ENCODE results near the gene FCAMR. TPM values are rescaled to one million over a fixed set of nuclear protein-coding genes. Genes with fewer than 3 reads are reported as not detected.

The FCAMR gene
- polyA plus RNA-seq, 4 donors, result 7.0 to 16.0 (median 9.7) TPM

DNA sequence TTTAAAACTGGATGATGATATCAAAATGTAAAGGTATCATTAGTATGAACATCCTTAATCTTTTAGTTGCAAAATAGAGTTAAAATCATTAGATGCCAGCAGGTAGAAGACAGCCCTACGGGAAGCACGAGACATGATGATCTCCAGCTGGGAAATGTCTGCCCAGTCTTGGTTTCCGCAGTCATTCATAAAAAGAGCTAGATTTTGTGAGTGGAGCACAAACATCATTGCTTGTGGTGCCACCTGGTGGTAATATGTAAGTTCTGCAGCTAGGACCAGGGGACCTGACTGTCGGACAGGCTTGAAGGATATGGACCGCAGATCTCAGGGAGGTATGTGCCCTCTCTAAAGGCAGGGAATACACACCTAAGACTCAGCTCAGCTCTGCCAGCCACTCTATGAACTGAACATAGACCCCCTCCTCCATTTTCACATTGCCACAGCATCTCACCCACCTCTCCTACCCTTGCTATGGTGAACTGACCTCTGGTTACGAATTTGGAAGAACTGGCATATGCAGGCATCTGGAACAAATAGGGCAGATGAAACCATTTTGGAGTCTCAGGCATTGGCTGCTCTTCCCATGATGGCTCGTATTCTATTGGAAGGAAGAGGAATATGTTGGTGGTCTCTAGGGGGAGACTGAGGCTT is 57.7 kb downstream of the FCAMR start:
- peak; percentile 64 to 73 (median 70) for DNase-seq (ENCODE audit: low read depth in 4 of 4, low spot score in 3 of 4)

DNA sequence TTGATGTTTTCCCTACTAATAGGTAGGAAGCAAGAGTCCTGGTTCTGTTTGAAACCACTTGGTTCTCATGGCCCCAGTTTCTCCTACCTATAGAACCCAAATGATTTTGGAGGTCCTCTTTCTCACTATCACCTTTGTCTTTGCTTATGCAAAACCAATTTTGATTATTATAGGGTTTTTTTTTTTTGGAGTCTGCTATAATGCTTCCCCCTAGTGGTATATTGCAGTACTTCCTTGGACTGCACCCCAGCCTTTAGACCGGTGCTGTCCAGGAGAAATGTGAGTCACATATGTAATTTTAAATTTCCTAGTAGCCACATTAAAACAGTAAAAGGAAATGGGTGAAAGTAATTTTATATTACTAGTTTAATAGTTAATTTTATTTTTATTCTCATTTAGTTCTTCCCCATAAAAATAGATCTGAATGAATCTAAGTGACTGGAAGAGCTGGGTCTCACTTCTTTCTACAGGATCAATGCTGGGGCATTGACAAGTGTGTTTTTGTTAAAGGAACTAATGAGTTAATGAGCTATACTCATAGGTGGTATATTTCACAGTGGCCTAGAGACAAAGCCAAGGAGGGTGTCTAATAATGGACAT is 59.1 kb downstream of the FCAMR start:
- no peak for DNase-seq (ENCODE audit: low read depth in 4 of 4, low spot score in 3 of 4)

DNA sequence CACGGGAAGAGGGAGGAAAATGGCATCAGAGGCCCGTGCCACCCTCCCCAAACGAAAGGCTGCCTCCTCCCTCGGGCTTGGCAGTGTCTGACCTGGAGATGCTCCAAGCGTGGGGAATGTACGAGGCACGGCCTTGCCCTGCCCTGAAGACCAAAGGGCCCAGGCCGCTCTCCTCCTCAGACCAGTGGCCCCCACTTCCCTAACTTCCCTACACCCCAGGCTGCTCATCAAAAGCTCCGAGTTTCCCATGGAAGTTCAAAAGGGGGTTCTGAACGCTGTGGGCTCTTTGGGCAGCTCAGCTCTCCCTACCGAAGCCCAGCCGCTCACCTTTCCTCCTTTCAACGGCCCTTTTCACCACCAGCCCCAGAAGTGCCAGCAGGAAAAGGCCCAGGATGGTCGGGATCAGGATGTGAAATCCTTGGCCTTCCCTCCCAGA is 60.4 kb downstream of the FCAMR start:
- no peak for DNase-seq (ENCODE audit: low read depth in 4 of 4, low spot score in 3 of 4)

DNA sequence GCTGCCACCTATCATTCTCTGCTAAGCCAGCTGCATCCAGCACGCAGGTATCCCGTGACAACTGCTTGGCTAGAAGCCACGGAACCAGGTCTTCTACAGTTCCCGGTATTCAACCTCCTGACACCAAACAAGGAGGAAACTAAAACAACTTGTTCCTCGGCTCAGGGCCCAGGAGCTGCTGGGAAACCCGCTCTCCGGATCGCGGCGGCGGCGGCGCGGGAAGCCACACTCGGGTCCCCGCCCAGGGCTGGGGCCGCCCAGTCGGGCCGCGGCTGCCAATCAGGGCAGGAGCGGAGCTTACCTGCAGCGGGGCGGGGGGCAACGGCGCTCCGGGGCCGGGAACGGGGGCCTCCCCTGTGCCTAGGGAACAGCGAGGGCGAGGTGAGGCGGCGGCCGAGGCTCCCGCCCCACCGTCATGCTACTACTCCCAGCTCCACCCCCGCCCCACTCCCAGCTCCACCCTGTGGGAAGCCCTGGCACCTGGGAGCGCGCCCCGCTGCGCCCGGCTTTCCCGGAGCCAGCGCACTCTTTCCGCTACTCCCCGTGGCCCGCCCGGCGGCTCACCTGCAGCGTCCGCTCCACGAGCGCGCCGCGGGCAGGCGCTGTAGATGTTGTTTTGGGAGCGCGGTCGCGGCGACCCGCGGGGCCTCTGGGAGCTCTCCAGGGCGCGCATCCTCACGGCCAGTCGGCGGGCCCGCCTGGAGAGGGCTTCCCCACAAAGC is 60.9 kb downstream of the FCAMR start:
- peak; percentile 53 to 74 (median 63) for DNase-seq (ENCODE audit: low read depth in 4 of 4, low spot score in 3 of 4)

DNA sequence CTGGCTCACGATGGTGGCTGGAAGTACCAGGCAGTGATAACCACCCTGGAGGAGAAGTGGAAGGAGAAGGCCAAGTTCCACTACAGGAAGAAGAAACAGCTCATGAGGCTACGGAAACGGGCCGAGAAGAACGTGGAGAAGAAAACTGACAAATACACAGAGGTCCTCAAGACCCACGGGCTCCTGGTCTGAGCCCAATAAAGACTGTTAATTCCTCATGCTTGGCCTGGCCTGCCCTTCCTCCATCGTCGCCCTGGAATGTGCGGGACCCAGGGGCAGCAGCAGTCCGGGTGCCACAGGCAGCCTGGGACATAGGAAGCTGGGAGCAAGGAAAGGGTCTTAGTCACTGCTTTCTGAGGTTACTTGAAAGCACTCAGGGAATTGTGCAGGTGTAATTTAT is 62.2 kb downstream of the FCAMR start:
- no peak for DNase-seq (ENCODE audit: low read depth in 4 of 4, low spot score in 3 of 4)

Other genes with a start within 250 kb of the FCAMR start
- gene IL19, start 199.7 kb downstream of the FCAMR start, polyA plus RNA-seq (ENCODE audit: insufficient read length in 4 of 4), result under 1 TPM; 0.39 to 0.82 (median 0.60) TPM
- gene IL10, start 198.0 kb downstream of the FCAMR start, polyA plus RNA-seq (ENCODE audit: insufficient read length in 4 of 4), result under 1 TPM; 0.21 to 0.74 (median 0.58) TPM
- not detected for gene IL20, start 104.8 kb downstream of the FCAMR start, polyA plus RNA-seq (ENCODE audit: insufficient read length in 4 of 4)
- gene IL24, start 73.0 kb downstream of the FCAMR start, polyA plus RNA-seq (ENCODE audit: insufficient read length in 4 of 4), result under 1 TPM; 0.25 to 0.42 (median 0.38) TPM
- 1 to 10 TPM; 2.1 to 2.7 (median 2.5) TPM for gene FCMR, start 48.5 kb downstream of the FCAMR start, polyA plus RNA-seq (ENCODE audit: insufficient read length in 4 of 4)
- 1 to 10 TPM in 3 of 4 donors, under 1 TPM in 1; 0.87 to 1.7 (median 1.4) TPM for gene PIGR, start 24.0 kb downstream of the FCAMR start, polyA plus RNA-seq (ENCODE audit: insufficient read length in 4 of 4)
- gene C1orf116, start 62.3 kb upstream of the FCAMR start, polyA plus RNA-seq (ENCODE audit: insufficient read length in 4 of 4), result 10 to 100 TPM; 19.9 to 27.5 (median 23.8) TPM
- 10 to 100 TPM; 13.0 to 17.5 (median 16.5) TPM for gene YOD1, start 80.7 kb upstream of the FCAMR start, polyA plus RNA-seq (ENCODE audit: insufficient read length in 4 of 4)
- 10 to 100 TPM; 15.4 to 18.2 (median 17.6) TPM for gene PFKFB2, start 82.8 kb upstream of the FCAMR start, polyA plus RNA-seq (ENCODE audit: insufficient read length in 4 of 4)
- gene C4BPB, start 118.4 kb upstream of the FCAMR start, polyA plus RNA-seq (ENCODE audit: insufficient read length in 4 of 4), result under 1 TPM; 0.32 to 0.51 (median 0.49) TPM
- gene C4BPA, start 133.8 kb upstream of the FCAMR start, polyA plus RNA-seq (ENCODE audit: insufficient read length in 4 of 4), result under 1 TPM; 0.49 to 0.91 (median 0.68) TPM